Adrenal gland (tissue), 12 donors: ENCODE results near the gene PLXNA4. TPM values are rescaled to one million over a fixed set of nuclear protein-coding genes. Genes with fewer than 3 reads are reported as not detected.
A peak's percentile ranks its signal among the peaks of the same experiment; 100 is the strongest.

Source experiments
- DNase-seq, 7 donors: peaks; one replicate each; pipeline ENCODE4 v3.0.0-alpha.2; 2019 to 2020
- H3K27ac ChIP-seq, 5 donors: fragments of 200-600 bp; sonication (generic) in 4 of 5; 1 replicate in 3 of 5; 2 replicates in 2 of 5; pipeline versions ENCODE4 v1.5.1 to v1.8.0; 2016 to 2020; ENCODE audit warnings: mild to moderate bottlenecking in 1 of 5
- H3K27me3 ChIP-seq: fragments of 200-600 bp; 2 replicates; pipeline ENCODE4 v1.8.0; 2021
- H3K36me3 ChIP-seq, 2 donors: fragments of 200-600 bp; replicated peaks in 1 of 2; 1 replicate in 1 of 2; 2 replicates in 1 of 2; pipeline versions ENCODE4 v1.5.1 to v1.8.0; 2018 to 2022
- H3K4me1 ChIP-seq, 2 donors: fragments of 200-600 bp; replicated peaks in 1 of 2; 1 replicate in 1 of 2; 2 replicates in 1 of 2; pipeline versions ENCODE4 v1.5.1 to v1.8.0; 2018 to 2021
- H3K4me3 ChIP-seq, 4 donors: fragments of 200-600 bp; sonication (generic) in 3 of 4; one replicate each; pipeline ENCODE4 v1.5.1; 2016 to 2018
- H3K9me3 ChIP-seq, 3 donors: fragments of 200-600 bp; sonication (generic) in 1 of 3; replicated peaks in 1 of 3; 1 replicate in 2 of 3; 2 replicates in 1 of 3; pipeline versions ENCODE4 v1.5.1 to v1.8.0; 2016 to 2021
- CTCF ChIP-seq, 6 experiments: fragments of 450-650 bp in 4 of 6; fragments of 200-600 bp in 2 of 6; sonication (generic) in 1 of 6; IDR thresholded peaks; 1 replicate in 5 of 6; 2 replicates in 1 of 6; pipeline versions ENCODE4 v1.5.1 to v1.8.0; 2016 to 2021; ENCODE audit warnings: antibody characterized with exemption in 6 of 6, mild to moderate bottlenecking in 2 of 6, moderate library complexity in 1 of 6
- POLR2A ChIP-seq, 2 donors: fragments of 450-650 bp; IDR thresholded peaks; one replicate each; pipeline ENCODE4 v1.6.1; 2017; ENCODE audit warnings: antibody characterized with exemption in 2 of 2, mild to moderate bottlenecking in 2 of 2, moderate library complexity in 1 of 2
- WGBS, 4 donors: extraction: QIAGEN DNeasy Blood & Tissue Kit in 2 of 4; methylation state at CpG; one replicate each; pipeline versions ENCODE4 v1.1.5 to v1.1.7; 2013 to 2017; 5-methylcytosine and 5-hydroxymethylcytosine counted together
- intact Hi-C, 2 donors: fragments of 100-400 bp; cut with DNase I; formaldehyde crosslinking; loops; one replicate each; pipeline versions ENCODE4 v1.14.1 to v1.15.0; 2022 to 2023
- polyA plus RNA-seq, 3 donors: library from polyadenylated mRNA; stranded (reverse); fragments of 200-250 nt in 2 of 3; fragments of 350-450 nt in 1 of 3; fragmentation: Illumina TruSeq in 1 of 3; extraction: RNeasy Lipid Tissue Mini Kit (QIAGEN cat#74804) in 1 of 3; gene quantifications; one replicate each; pipeline ENCODE4 v1.2.3, GENCODE V29; 2013 to 2014
- total RNA-seq, 9 donors: library from RNA; depleted of rRNA in 4 of 9; stranded (reverse); fragments of >200 nt in 4 of 9; fragments of 120-200 nt in 1 of 9; fragmentation: NEBNext Ultra II Directional in 1 of 9; extraction: Animal tissue kit (Norgen Biotek cat#: 25700) in 1 of 9; gene quantifications; one replicate each; pipeline versions ENCODE4 v1.1.0 to v1.2.4, GENCODE V29; 2013 to 2023
- donor health status: healthy with polysubstance abuse.
- donor health status: Bipolar disorder and iron deficiency.
- donor health status: DM: yes; HTN: yes; CAD: no.
- donor health status: DM: no; HTN: no; CAD: no.
- donor health status: DM: no; HTN: no; CAD: no.
- donor health status: DM: yes; HTN: yes; CAD: no.

The PLXNA4 gene
- total and polyA plus RNA-seq, 12 donors: 0.99 to 10.7 (median 3.6) TPM

DNA sequence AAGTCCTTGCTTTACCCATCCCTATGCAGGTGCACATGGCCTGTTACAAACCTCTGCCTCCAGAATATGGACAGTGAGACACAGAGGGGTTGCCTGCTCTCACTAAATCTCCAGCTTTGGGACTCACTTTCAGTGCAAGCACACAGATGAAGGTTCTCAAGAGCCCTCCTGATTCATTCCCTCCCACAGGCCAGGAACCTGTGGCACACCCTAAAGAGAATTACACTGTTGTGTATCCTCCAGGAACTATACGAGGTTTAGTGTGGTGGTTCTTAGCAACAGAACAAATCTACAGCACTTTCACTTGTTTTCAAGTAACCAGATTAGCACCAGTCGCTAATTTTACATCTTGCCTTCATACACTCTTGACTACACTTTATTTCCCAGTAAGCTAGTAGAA, 192.3 kb downstream of the PLXNA4 start:
- intact Hi-C loops: no loop called here
- H3K4me3 ChIP-seq: no peak overlapping the region
- H3K9me3 ChIP-seq: no peaks in the 10 kb centered on the region
- H3K36me3 ChIP-seq: no peaks in the 10 kb centered on the region
- 58 to 79% (median 65%) methylated on average over 2 of the region's 2 CpGs for WGBS, 4 donors
- H3K27me3 ChIP-seq: no peaks in the 10 kb centered on the region
- H3K4me1 ChIP-seq: no peaks in the 10 kb centered on the region
- H3K27ac ChIP-seq: no peak overlapping the region
- no peak for TF ChIP-seq POLR2A (IDR thresholded peaks at IDR 0.05)
- no peak for TF ChIP-seq CTCF (IDR thresholded peaks at IDR 0.05)
- DNase-seq: no peak

GRCh38 chr7:132381742-132382472, 194.4 kb downstream of the PLXNA4 start:
- 43 to 53% (median 51%) methylated on average over 6 to 9 of the region's 9 CpGs for WGBS, 4 donors
- H3K4me1 ChIP-seq: no peaks in the 10 kb centered on the region

DNA sequence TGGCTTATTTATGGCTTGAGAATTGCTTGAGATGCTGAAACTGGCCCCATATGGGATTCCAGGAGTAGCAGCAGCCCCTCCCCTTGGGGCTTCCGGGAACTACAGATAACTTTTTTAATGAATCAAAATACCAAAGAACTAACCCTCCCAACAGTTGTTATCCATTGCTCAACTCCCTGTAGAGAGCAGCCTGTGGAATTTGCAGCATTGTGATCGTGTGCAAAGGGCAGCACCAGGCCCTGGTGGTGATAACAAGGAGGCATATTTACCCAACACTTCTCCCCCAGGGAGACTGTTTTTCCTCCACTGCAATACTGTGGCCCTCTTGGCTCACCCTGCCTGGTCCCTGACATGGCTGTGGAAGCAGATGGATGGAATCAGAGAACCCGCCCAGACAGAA, 196.2 kb downstream of the PLXNA4 start:
- Histone ChIP-seq H3K4me1 (peaks cover 0 to 4% of the 10 kb centered on the region in 2 donors), H3K9me3 (no peaks in the 10 kb centered on the region), H3K36me3 (no peaks in the 10 kb centered on the region), H3K4me3 (no peak overlapping the region), H3K27ac (no peak overlapping the region), H3K27me3 (no peaks in the 10 kb centered on the region)
- peak in 4 of 7 donors; percentile 12 to 37 (median 25) for DNase-seq
- TF ChIP-seq CTCF (IDR thresholded peaks at IDR 0.05) (peak in 1 of 6 experiments; percentile 11), POLR2A (IDR thresholded peaks at IDR 0.05) (no peak)
- WGBS, 4 donors: 41 to 56% (median 49%) methylated on average over 3 of the region's 3 CpGs
- intact Hi-C loops: no loop called here

More at GRCh38 chr7:132381742-132382472, 194.4 kb downstream of the PLXNA4 start:
- no peak for DNase-seq
- intact Hi-C loops: no loop called here
- Histone ChIP-seq H3K9me3 (no peaks in the 10 kb centered on the region), H3K36me3 (no peaks in the 10 kb centered on the region), H3K4me3 (no peak overlapping the region), H3K27me3 (no peaks in the 10 kb centered on the region), H3K27ac (no peak overlapping the region)
- no peak for TF ChIP-seq POLR2A (IDR thresholded peaks at IDR 0.05)
- no peak for TF ChIP-seq CTCF (IDR thresholded peaks at IDR 0.05)

DNA sequence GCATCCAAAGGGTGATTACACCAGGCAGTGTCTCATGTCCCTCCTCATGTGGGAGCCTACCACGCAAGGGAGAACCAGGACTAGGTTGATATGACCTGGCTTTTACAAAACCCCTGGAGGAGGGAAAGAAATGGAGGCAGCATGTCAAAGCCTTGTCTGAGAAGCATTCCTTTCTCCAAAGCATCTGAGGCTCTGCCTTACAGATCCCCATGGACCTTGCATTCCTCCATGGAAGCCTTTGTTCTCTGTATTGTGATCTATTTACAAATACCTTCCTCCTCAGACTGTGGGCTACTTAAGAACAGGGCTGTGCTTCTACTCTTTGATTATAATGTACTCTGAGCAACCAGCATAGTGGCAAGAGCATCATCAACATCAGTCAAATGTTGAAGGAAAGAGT, 197.0 kb downstream of the PLXNA4 start:
- Histone ChIP-seq H3K4me1 (peaks cover 0 to 4% of the 10 kb centered on the region in 2 donors), H3K27me3 (no peaks in the 10 kb centered on the region), H3K4me3 (no peak overlapping the region), H3K36me3 (no peaks in the 10 kb centered on the region), H3K9me3 (no peaks in the 10 kb centered on the region), H3K27ac (peak overlapping the region in 1 of 5 donors; percentile 31)
- intact Hi-C loops: no loop called here
- 79 to 89% (median 83%) methylated on average over 1 of the region's 1 CpG for WGBS, 4 donors
- no peak for DNase-seq
- TF ChIP-seq POLR2A (IDR thresholded peaks at IDR 0.05) (no peak), CTCF (IDR thresholded peaks at IDR 0.05) (no peak)
